Activated effector memory CD4-positive, alpha-beta T cell treated with Interleukin-2 at 50 U/mL for 16 hours (primary cell): ENCODE measurements around the gene PIH1D1.

Experiments
- DNase-seq: peaks from one replicate; pipeline ENCODE4 v3.0.0-alpha.2; 2020

The PIH1D1 gene

GRCh38 chr19:49432141-49433073 lies 19.2 kb downstream of the PIH1D1 start:
- DNase-seq = no peak

- no peak for DNase-seq
Observed at GRCh38 chr19:49431330-49431749, 20.3 kb downstream of the PIH1D1 start.

- DNase-seq = no peak
Observed at GRCh38 chr19:49430678-49431329, 20.8 kb downstream of the PIH1D1 start.

- no peak for DNase-seq
Observed at GRCh38 chr19:49430172-49430677, 21.4 kb downstream of the PIH1D1 start.

- DNase-seq = no peak
Observed at GRCh38 chr19:49428547-49429451, 22.8 kb downstream of the PIH1D1 start.

GRCh38 chr19:49427855-49428546 lies 23.6 kb downstream of the PIH1D1 start:
- DNase-seq = no peak

GRCh38 chr19:49427339-49427738 lies 24.3 kb downstream of the PIH1D1 start:
- DNase-seq = no peak

GRCh38 chr19:49425922-49426592 lies 25.6 kb downstream of the PIH1D1 start:
- DNase-seq = no peak

GRCh38 chr19:49425178-49425577 lies 26.4 kb downstream of the PIH1D1 start, which contains the start of gene GFY:
GFY (plus strand) TSS chr19:49425388; CDS start chr19:49426431, 1,043 bp downstream.
- DNase-seq = no peak

GRCh38 chr19:49423985-49424303 lies 27.7 kb downstream of the PIH1D1 start:
- no peak for DNase-seq

GRCh38 chr19:49423071-49423984 lies 28.3 kb downstream of the PIH1D1 start, which contains the start of gene PTH2:
PTH2 (minus strand) TSS chr19:49423441; CDS start chr19:49423339, 102 bp downstream.
- DNase-seq = no peak

GRCh38 chr19:49422407-49423070 lies 29.1 kb downstream of the PIH1D1 start:
- DNase-seq = peak; percentile 30

- DNase-seq = no peak
Observed at GRCh38 chr19:49421878-49422202, 29.8 kb downstream of the PIH1D1 start.

- no peak for DNase-seq
Observed at GRCh38 chr19:49421039-49421877, 30.4 kb downstream of the PIH1D1 start.

GRCh38 chr19:49420227-49420626 lies 31.4 kb downstream of the PIH1D1 start:
- no peak for DNase-seq

GRCh38 chr19:49419173-49419572 lies 32.4 kb downstream of the PIH1D1 start:
- no peak for DNase-seq

GRCh38 chr19:49418511-49418910 lies 33.1 kb downstream of the PIH1D1 start:
- no peak for DNase-seq

GRCh38 chr19:49417088-49417487 lies 34.5 kb downstream of the PIH1D1 start:
- DNase-seq = no peak

GRCh38 chr19:49415810-49416200 lies 35.8 kb downstream of the PIH1D1 start:
- DNase-seq = no peak
